HG02885 (cell line): ENCODE data around the gene ANKRD34C.
A peak's percentile ranks its signal among the peaks of the same experiment; 100 is the strongest.

Experiments
- ATAC-seq: cut with Tn5 transposase; IDR thresholded peaks from one replicate; pipeline ENCODE4 v1.9.1; 2021; ENCODE audit warnings: mild to moderate bottlenecking; ENCODE audit not compliant: unreplicated experiment, poor library complexity

The ANKRD34C gene

DNA sequence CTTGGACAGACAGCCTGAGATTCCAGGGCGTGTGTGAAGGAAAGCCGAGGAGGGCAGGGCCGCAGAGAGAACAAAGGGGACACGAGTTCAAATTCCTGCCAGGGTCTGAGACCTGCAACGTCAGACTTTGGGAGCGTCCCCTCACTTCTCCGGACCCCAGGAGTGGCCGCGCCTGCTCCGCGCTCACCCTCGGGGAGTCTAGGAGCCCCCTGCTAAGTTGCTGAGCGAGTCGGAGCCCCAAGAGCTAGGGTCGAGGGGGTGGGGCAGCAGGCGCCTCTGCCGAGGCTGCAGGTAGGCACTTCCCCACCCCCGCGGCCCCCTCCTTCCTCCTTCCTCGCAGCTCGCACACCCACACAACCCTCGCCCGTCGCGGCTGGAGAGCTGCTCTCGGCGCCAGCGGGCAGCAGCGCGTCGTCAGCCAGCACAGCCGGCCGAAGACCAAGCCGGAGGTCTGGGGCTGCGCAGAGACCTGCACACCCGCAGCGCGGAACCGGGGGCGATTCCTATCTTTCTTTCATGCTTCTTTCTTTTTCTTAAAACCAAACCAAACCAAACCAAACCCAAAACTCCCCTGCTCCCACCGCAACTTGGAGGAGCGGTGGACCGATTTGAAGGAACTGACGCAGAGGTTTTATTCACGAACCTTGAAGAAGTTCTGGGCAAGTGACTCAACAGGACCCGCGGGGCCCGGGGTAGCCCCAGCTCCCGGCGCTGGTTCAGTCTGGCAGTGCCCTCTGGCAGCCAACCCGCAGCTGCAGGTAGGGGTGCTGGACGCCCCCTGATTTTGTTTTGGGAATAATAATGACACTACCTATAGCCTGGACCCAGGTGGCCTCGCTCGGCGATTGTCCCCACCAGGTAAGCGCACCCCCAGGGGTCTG, at the start of gene ANKRD34C:
ANKRD34C (plus strand) TSS at position 352 of the 881 bp plus-strand sequence. CDS start 10,563 bp downstream, outside the sequence.
- ATAC-seq = no peak

DNA sequence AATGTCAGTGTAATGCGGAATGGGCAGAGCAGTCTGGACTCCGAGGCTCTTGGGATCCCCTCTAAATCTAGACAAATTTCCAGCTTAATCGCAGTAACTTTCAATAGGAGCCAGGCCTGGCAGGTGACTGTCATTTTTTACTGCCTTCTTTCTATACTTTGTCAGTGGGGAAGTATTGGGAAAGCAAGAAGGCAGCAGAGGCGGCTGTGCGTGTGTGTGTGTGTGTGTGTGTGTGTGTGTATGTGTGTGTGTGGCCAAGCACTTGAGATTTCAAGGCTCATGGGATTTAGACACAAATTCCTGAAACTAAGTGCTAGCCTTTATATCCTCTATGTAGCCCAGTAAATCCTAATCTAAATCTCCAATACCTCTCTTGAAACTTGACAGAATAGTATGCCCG, 49.3 kb upstream of the ANKRD34C start:
- ATAC-seq = no peak

DNA sequence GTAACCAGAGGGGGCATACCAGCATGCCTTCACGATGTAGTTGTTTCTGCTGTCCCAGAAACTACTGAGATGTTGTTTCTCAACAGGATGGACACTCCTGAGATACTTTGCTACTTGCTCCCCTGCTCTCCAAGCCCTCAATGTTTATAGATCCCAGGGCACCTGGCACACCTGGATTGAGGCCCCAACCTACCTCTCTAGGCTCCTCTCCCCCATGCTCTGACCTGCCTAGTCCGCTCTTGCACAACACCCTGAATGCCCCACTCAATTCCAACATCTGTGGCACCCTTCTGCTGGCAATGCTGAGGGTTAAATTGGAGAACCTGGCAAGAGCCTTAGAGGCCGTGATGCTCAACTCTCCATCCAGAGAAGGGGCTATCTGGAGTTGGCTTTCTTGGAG, 42.5 kb upstream of the ANKRD34C start:
- no peak for ATAC-seq

DNA sequence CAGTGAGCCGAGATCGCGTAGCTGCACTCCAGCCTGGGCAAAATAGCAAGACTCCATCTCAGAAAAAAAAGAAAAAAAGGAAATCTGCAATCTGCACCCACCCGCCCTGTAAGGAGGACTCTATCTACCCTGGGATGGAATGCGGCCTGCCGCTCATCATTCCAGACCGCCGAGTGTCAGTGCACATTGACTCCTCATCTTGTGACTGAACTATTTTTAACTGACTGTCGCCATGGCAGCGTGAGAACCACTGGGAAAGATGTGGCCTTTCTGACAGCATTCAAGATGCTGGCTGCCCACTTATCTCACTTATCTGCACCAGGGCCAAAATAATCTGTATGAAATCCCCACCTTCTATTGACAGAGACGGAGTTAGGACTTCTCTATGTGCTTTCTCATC, 38.8 kb upstream of the ANKRD34C start:
- ATAC-seq = no peak

DNA sequence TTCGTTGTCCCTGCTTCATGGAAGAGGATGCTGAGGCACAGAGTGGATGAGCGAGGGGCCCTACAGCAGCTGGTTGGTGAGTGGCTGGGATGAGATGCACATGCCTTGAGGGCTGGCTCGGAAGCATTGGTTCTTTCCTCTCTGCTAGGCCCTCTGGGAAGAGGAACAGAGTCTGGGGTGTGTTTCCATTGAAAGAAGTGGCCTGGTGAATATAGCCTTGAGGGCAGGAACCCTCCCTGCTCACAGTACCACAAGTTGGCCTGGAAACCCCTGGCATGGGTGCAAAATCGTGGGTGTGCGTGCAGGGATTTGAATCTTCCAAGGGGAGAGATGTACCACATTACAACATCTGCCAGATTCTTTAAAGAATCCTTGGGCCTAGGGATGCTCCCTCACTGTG, 37.6 kb upstream of the ANKRD34C start:
- no peak for ATAC-seq

DNA sequence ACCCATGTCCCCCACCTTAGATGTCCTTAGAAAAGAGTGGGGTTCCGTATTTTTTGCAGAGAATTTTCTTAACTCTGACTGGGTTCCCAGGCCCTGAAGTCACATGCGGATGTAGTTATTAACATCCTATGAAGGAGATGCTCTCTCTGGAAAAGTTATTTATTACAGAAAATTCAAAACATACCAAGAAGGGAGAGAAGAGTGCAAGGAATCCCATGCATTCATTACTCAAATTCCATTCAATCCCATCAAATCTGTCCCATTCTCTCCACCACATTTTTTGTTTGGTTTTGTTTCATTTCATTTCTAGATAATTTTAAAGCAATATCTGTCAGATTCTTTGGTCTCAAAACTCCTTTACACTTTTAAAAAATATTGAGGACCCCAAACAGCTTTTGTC, 34.3 kb upstream of the ANKRD34C start:
- ATAC-seq = no peak

DNA sequence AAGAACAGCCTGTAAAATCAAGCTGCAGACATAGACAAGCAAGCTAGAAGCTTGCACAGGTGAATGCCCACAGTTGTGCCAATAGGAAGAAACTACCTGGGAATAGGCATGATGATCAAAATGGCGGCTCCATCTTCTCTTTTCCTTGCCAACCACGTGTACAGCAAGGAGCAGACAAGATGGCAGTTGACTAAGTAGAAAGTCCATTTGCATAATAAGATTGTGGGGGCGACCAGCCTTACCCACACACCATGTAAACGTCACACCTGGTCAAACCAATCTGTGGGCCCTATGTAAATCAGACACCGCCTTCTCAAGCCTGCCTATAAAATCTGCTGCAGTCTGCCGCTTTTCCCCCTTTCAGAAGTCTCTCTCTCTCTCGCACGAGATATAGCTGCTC, 25.1 kb upstream of the ANKRD34C start:
- ATAC-seq = no peak

DNA sequence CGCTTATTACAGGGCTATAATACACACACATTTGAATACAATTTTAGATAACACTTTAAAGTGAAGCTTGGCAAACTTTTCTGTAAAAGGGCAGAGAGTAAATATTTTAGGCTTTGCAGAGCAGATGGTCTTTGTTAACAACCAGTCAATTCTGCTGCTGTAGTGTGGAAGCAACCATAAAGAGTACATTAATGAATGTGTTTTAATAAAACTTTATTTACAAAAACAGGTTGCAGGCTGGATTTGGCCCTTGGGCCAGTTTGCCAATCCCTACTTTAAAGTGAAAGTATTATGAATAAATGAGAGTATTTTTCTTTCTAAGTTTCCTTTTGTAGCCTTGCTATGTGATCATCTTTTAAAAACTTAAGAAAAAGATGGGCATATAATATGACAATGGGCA, 20.7 kb upstream of the ANKRD34C start:
- ATAC-seq = no peak

DNA sequence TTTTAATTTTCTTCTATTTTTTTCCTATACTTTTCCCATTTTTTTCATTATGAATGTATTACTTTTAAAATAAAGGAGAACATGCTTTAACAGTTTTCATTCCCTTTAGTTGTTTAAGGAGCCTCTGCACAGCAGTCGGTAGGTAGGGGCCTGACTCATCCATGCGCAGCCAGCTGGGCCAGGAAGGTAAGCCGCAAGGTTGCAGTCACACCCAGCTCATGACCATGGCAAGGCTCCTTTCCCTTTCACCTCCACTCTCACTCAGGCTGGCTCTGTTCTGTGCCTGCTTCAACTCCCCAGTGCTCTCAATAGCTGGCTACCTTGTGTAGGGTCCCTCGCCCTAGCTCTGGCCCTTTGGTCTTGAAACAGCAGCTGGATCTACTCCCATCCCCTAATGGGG, 17.4 kb upstream of the ANKRD34C start:
- ATAC-seq = no peak

DNA sequence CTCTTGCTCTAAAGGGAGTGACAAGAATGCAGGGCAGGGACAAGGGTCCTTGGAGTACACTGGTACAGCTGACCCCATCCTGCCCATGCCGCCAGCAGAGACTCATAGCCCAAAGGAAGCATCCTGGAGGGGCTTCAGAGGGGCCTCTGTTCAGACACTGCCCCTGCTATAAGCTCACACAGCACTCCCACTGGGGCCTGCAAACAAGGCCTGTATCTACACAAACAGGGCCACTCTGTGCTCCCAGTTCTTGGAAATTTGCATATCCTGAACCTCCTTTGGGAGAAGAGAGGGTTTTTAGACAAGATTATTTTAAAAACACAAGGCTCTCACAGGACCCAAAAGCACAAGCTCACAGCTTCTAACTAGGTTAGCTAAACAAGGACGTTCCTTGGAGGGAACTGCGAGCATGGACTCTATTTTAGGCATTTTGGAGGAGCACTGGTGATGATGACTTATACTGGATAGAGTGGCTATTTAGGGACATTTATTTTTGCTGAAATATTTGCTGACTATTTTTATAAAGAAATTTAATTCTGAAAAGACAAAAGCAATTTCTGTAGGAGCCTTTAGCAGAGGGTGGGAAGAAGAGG, 16.4 kb upstream of the ANKRD34C start:
- ATAC-seq = no peak

DNA sequence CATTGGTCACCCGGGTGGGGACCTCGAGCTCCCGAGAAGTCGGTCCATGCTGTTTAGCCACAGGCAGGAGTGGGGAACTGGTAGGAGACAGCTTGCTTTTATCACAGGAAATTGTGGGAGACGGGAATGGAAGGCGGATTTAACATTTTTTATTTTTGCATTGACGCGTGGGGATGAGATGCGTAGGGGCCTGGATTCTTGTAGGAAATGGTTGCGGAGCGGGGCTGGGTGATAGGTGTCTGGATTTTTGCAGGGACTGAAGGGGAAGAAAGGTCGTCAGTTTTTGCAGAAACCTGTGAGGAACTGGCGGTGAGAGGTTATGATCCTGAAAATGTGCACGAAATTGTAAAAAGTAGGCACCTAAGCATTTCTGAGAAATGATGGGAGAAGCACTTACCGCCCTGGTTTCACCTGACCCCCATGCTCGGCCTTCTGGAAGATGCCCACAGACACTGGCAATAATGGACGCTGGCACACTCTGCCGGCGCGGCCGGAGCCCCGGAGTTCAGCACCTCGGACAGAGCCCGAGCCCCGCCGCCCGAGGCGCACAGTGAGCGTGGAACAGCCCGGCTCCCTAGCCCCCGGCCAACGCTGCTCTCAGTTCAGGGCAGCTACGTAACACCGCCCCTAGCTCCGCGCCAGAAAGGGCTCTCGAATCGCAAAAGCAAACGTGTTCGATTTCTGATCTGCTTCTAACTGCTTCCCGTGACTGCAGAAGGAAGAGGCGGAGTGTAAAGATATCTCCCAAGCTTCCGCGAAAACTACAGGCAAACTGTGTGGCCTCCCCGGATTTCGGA, 928 bp downstream of the ANKRD34C start:
- no peak for ATAC-seq

DNA sequence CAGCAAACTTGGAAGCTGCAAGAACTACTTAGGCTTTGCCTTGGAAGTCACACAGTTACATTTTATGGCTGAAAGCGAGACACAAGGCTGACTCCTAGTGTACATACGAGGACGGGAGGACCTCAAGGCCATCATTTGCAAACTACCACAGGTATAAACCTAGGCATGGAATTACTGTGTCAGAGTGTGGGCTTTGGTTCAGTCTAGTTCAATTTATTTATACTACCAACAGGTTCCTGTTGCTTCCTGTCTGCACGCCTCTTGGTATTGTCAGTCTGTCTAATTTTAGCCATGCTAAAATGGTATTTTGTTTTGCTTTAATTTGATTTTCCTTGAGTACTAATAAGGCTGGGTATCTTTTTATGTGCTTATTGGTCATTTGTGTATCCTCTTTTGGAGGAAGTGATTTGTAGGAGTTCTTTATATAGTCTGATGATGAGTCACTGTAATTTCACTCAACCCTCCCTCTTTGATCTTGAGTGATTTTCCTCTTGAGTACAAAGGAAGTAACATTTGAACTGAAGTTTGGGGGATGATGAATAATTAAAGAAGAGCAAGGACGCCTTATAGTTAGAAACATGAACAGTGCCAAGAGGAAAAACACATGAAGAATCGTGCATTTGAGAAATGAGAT, 8.2 kb downstream of the ANKRD34C start:
- ATAC-seq = no peak

DNA sequence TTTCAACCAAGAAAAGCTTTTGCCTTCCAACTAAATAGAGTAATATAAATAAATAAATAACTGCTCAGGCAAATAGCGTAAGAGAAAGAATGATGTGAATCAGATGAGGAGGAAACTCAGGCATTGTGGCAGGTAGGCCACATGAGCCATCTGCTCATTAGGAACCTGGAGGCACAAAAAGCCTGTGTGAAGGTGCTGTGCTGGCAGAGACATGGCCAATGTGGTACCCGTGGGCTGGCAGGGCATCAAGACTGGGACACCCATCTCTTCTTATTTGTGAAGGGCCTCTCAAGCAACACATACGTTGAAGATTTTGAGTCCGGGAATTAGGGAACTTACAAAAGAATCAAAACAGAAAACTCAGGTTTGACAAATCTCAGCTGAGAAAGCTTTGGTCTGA, 9.5 kb downstream of the ANKRD34C start:
- no peak for ATAC-seq

DNA sequence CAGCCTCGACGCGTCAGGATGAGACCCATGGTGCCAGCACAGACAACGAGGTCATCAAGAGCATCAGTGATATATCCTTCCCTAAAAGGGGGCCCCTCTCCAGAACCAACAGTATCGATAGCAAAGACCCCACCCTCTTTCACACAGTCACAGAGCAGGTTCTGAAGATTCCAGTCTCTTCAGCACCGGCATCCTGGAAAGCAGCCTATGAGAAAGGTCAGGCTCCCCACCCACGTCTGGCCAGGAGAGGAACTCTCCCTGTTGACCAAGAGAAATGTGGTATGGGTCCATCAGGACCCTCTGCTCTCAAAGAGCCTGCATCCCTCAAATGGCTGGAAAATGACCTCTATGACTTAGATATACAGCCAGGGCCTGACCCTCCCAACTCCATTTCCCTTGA, 11.6 kb downstream of the ANKRD34C start:
- ATAC-seq = no peak

DNA sequence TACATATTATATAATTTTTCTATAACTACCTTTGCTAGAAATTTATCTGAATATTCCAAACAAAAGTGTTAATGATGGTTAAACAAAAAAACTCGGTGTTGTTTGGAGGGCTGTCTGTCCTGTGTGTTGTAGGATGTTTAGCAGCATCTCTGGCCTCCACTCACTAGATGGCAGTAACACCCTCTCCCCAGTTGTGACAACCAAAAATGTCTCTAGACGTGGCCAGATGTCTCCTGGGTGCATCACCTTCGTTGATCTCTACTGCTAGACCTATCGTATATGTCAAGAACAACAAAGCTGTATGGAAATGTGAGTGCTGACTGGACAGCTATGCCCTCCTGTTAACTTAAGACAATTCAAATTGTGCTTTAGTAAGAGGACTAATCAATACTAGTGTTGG, 14.1 kb downstream of the ANKRD34C start:
- no peak for ATAC-seq

DNA sequence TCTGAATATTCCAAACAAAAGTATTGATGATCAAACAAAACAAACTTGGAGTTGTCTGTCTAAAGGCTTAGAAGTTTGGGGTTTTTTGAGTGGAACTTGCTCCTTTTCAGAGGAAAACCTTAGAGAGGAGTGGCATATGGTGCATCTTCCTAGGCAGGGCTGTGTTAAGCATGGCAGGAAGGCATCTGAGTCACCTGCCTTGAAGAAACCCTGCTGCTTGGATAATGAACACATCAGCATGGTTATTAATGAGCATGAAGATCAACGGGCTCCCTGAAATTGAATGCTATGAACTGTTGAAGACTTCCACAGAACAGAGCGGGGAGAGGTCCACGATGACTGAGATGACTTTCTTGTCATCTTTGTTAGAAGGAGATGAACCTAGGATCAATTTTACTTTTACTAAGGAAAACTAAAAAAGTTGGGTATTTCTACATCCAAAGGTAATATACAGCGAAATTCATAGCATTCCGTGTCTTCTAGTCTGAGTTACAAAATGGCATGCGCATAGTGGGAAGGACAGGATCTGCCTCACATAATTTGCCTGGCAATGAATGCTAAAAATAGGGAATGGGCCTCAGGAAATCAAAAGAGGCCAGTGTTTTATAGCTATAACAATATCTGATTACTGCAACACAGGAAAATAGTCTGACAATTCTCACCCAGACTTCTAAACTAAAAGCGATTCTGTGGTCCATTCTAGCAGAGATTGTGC, 16.8 kb downstream of the ANKRD34C start:
- ATAC-seq = no peak

DNA sequence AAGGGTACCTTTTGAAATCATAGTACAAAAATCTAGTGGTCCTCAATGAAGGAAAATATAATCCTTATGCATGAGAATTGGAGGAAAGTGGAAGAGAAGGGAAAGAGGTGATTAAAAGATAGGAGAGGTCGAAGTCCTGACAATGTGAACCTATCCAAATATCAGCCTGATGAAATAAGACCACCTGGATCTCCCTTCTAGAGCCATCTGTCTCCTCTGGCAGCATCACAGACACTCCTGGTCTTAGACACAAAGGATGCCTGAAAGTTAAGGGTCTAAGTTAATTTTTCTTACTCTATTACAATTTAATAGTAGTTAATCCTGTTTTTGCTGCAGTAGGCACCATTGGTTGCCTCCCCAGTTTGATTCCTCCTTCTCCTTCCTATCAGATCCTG, 17.3 kb downstream of the ANKRD34C start:
- no peak for ATAC-seq

DNA sequence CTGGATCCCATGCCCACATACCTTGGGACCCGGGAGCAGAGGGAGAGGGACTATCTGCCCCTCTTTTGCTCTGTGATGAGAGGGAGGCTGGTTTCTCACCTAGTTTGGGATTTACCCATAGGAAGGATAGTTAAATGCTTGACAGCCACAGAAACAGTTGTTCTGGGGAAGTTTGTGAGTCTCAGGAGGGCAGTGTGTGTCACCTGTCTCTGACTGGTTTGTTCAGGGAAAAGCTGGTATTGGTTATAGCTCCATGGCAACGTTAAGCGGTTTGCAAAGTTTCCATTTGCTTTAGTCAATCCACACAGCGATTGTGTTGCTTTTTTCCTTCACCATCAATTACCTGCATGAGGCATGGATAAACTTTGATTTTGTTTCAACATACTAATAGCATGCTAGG, 24.7 kb downstream of the ANKRD34C start:
- no peak for ATAC-seq

DNA sequence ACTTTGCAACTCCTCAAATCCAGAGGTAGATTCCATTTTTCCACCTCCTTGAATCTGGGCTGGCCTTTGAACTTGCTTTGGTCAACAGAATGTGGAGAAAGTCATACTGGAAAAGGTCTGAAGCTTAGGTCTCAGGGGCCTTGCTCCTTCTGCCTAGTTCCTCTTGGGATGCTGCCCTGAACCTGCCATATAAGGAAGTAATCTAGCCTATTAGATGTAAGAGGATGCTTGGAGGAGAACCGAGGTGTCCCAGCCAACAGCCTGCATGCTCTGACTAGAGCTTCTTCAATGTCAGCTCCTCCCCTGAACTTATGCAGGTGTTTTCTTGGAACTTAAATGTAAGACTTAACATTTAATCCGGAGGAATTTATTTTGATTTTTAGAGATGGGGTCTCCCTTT, 26.4 kb downstream of the ANKRD34C start:
- no peak for ATAC-seq

DNA sequence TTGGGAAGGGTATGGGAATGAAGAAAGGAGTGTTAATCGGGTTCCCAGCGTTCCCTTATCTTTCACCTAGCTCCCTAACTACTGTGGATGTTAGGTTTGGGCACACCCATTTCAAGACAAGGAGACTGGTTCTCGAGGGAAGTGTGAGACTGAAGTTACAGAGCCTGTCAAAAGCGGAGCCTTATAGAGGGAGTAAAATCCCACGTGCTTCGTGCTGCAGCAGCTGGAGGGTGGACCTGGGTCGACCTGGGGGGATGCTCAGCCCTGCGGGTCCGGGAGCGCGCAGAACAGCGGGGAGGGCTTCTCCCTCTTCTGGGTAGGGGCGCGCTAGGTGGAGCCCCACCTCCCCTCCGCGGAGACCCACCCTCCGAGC, 28.1 kb downstream of the ANKRD34C start:
- peak; percentile 41 for ATAC-seq
